ENCODE measurements around the gene NSMCE1.
"Not testable (repeated sequence)": the region's sequence is repeated elsewhere in the genome, so short reads cannot be mapped to it uniquely, and the experiment has no call there.

Gene NSMCE1

GRCh38 chr16:27205423-27206065 lies 63.0 kb downstream of the NSMCE1 start:
- H3K4me1 Mint-ChIP-seq = peaks cover 24% of the 10 kb centered on the region
- peaks cover 9% of the 10 kb centered on the region for H3K36me3 Mint-ChIP-seq (ENCODE audit: insufficient read depth)
- ATAC-seq (replicated peaks; ENCODE audit: extremely low read depth, poor library complexity, severe bottlenecking) (no peak), DNase-seq (ENCODE audit: low spot score in 2 of 2) (no peak)
- H3K27me3 Mint-ChIP-seq = no peaks in the 10 kb centered on the region
- H3K4me3 Mint-ChIP-seq = no peak overlapping the region
- no peaks in the 10 kb centered on the region for H3K9me3 Mint-ChIP-seq
- H3K27ac Mint-ChIP-seq (ENCODE audit: low read depth) = no peak overlapping the region

GRCh38 chr16:27204312-27204915 lies 64.2 kb downstream of the NSMCE1 start:
- ATAC-seq (replicated peaks; ENCODE audit: extremely low read depth, poor library complexity, severe bottlenecking) = no peak
- peaks cover 35% of the 10 kb centered on the region for H3K4me1 Mint-ChIP-seq
- DNase-seq (ENCODE audit: low spot score in 2 of 2) = no peak

GRCh38 chr16:27203507-27204311 lies 64.9 kb downstream of the NSMCE1 start, which contains the start of gene KDM8:
KDM8 (plus strand) TSS chr16:27203526; CDS start chr16:27210124, 6,598 bp downstream.
- Mint-ChIP-seq H3K27me3 (no peaks in the 10 kb centered on the region), H3K9me3 (no peaks in the 10 kb centered on the region), H3K36me3 (ENCODE audit: insufficient read depth) (peaks cover 9% of the 10 kb centered on the region), H3K27ac (ENCODE audit: low read depth) (peak within 1 kb of the TSS; percentile 97), H3K4me1 (peaks cover 42% of the 10 kb centered on the region), H3K4me3 (peak within 1 kb of the TSS; percentile 92)
- peak; percentile 98 to 99 for DNase-seq (ENCODE audit: low spot score in 2 of 2)
- ATAC-seq (replicated peaks; ENCODE audit: extremely low read depth, poor library complexity, severe bottlenecking) = peak; percentile 79

More at GRCh38 chr16:27204312-27204915, 64.2 kb downstream of the NSMCE1 start:
- Mint-ChIP-seq H3K4me3 (peak overlapping the region; percentile 92), H3K27ac (ENCODE audit: low read depth) (peak overlapping the region; percentile 97), H3K36me3 (ENCODE audit: insufficient read depth) (peaks cover 9% of the 10 kb centered on the region), H3K27me3 (no peaks in the 10 kb centered on the region), H3K9me3 (no peaks in the 10 kb centered on the region)

- H3K27me3 Mint-ChIP-seq = no peaks in the 10 kb centered on the region
- H3K4me1 Mint-ChIP-seq = peaks cover 48% of the 10 kb centered on the region
- peak; percentile 68 for ATAC-seq (replicated peaks; ENCODE audit: extremely low read depth, poor library complexity, severe bottlenecking)
- H3K27ac Mint-ChIP-seq (ENCODE audit: low read depth) = peak overlapping the region; percentile 97
- DNase-seq (ENCODE audit: low spot score in 2 of 2) = no peak
- H3K4me3 Mint-ChIP-seq = peak overlapping the region; percentile 92
- H3K36me3 Mint-ChIP-seq (ENCODE audit: insufficient read depth) = peaks cover 9% of the 10 kb centered on the region
- no peaks in the 10 kb centered on the region for H3K9me3 Mint-ChIP-seq
These were observed 65.6 kb downstream of the NSMCE1 start for GRCh38 chr16:27202923-27203506.

- DNase-seq (ENCODE audit: low spot score in 2 of 2); H3K9me3 Mint-ChIP-seq; ATAC-seq (replicated peaks; ENCODE audit: extremely low read depth, poor library complexity, severe bottlenecking); H3K27me3 Mint-ChIP-seq; H3K36me3 Mint-ChIP-seq (ENCODE audit: insufficient read depth): not testable (repeated sequence)
- peaks cover 65% of the 10 kb centered on the region for H3K4me1 Mint-ChIP-seq
- H3K4me3 Mint-ChIP-seq = peak overlapping the region; percentile 64
- H3K27ac Mint-ChIP-seq (ENCODE audit: low read depth) = peak overlapping the region; percentile 73
These were observed 67.7 kb downstream of the NSMCE1 start for GRCh38 chr16:27200914-27201313.

- no peaks in the 10 kb centered on the region for H3K27me3 Mint-ChIP-seq
- peaks cover 9% of the 10 kb centered on the region for H3K36me3 Mint-ChIP-seq (ENCODE audit: insufficient read depth)
- H3K4me1 Mint-ChIP-seq = peaks cover 75% of the 10 kb centered on the region
- DNase-seq (ENCODE audit: low spot score in 2 of 2) (no peak), ATAC-seq (replicated peaks; ENCODE audit: extremely low read depth, poor library complexity, severe bottlenecking) (no peak)
- peak overlapping the region; percentile 73 for H3K27ac Mint-ChIP-seq (ENCODE audit: low read depth)
- peak overlapping the region; percentile 64 for H3K4me3 Mint-ChIP-seq
- H3K9me3 Mint-ChIP-seq = no peaks in the 10 kb centered on the region
These were observed 68.8 kb downstream of the NSMCE1 start for GRCh38 chr16:27199736-27200135.

GRCh38 chr16:27199235-27199586 lies 69.4 kb downstream of the NSMCE1 start:
- peaks cover 9% of the 10 kb centered on the region for H3K36me3 Mint-ChIP-seq (ENCODE audit: insufficient read depth)
- ATAC-seq (replicated peaks; ENCODE audit: extremely low read depth, poor library complexity, severe bottlenecking) (no peak), DNase-seq (ENCODE audit: low spot score in 2 of 2) (no peak)
- H3K4me3 Mint-ChIP-seq = no peak overlapping the region
- no peaks in the 10 kb centered on the region for H3K27me3 Mint-ChIP-seq
- no peaks in the 10 kb centered on the region for H3K9me3 Mint-ChIP-seq
- peaks cover 70% of the 10 kb centered on the region for H3K4me1 Mint-ChIP-seq
- no peak overlapping the region for H3K27ac Mint-ChIP-seq (ENCODE audit: low read depth)

GRCh38 chr16:27198451-27199234 lies 69.9 kb downstream of the NSMCE1 start:
- Mint-ChIP-seq H3K27me3 (no peaks in the 10 kb centered on the region), H3K4me3 (no peak overlapping the region), H3K27ac (ENCODE audit: low read depth) (no peak overlapping the region), H3K4me1 (peaks cover 65% of the 10 kb centered on the region), H3K36me3 (ENCODE audit: insufficient read depth) (peaks cover 4% of the 10 kb centered on the region), H3K9me3 (no peaks in the 10 kb centered on the region)
- DNase-seq (ENCODE audit: low spot score in 2 of 2) = no peak
- no peak for ATAC-seq (replicated peaks; ENCODE audit: extremely low read depth, poor library complexity, severe bottlenecking)

GRCh38 chr16:27197004-27197403 lies 71.6 kb downstream of the NSMCE1 start:
- ATAC-seq (replicated peaks; ENCODE audit: extremely low read depth, poor library complexity, severe bottlenecking) (no peak), DNase-seq (ENCODE audit: low spot score in 2 of 2) (no peak)
- H3K4me3 Mint-ChIP-seq = peak overlapping the region; percentile 14
- no peaks in the 10 kb centered on the region for H3K9me3 Mint-ChIP-seq
- no peaks in the 10 kb centered on the region for H3K27me3 Mint-ChIP-seq
- no peak overlapping the region for H3K27ac Mint-ChIP-seq (ENCODE audit: low read depth)
- H3K4me1 Mint-ChIP-seq = peaks cover 62% of the 10 kb centered on the region
- no peaks in the 10 kb centered on the region for H3K36me3 Mint-ChIP-seq (ENCODE audit: insufficient read depth)

GRCh38 chr16:27195941-27196595 lies 72.5 kb downstream of the NSMCE1 start:
- Mint-ChIP-seq H3K4me3 (peak overlapping the region; percentile 50), H3K4me1 (peaks cover 56% of the 10 kb centered on the region), H3K27ac (ENCODE audit: low read depth) (peak overlapping the region; percentile 87), H3K36me3 (ENCODE audit: insufficient read depth) (no peaks in the 10 kb centered on the region), H3K27me3 (no peaks in the 10 kb centered on the region), H3K9me3 (no peaks in the 10 kb centered on the region)
- DNase-seq (ENCODE audit: low spot score in 2 of 2) (peak in 1 of 2 donors; percentile 38), ATAC-seq (replicated peaks; ENCODE audit: extremely low read depth, poor library complexity, severe bottlenecking) (peak; percentile 91)

- H3K27ac Mint-ChIP-seq (ENCODE audit: low read depth) = peak overlapping the region; percentile 87
- H3K4me3 Mint-ChIP-seq = peak overlapping the region; percentile 50
These were observed 73.4 kb downstream of the NSMCE1 start for GRCh38 chr16:27195076-27195741.

More at GRCh38 chr16:27195076-27195741, 73.4 kb downstream of the NSMCE1 start:
- Mint-ChIP-seq H3K4me1 (peaks cover 48% of the 10 kb centered on the region), H3K9me3 (no peaks in the 10 kb centered on the region), H3K36me3 (ENCODE audit: insufficient read depth) (no peaks in the 10 kb centered on the region), H3K27me3 (no peaks in the 10 kb centered on the region)
- no peak for DNase-seq (ENCODE audit: low spot score in 2 of 2)
- ATAC-seq (replicated peaks; ENCODE audit: extremely low read depth, poor library complexity, severe bottlenecking) = no peak

Measured in central memory CD8-positive, alpha-beta T cell (primary cell).